ENCODE results near the gene MAGEA4.
"Not testable (repeated sequence)": the region's sequence is repeated elsewhere in the genome, so short reads cannot be mapped to it uniquely, and the experiment has no call there.

The MAGEA4 gene, protein sequence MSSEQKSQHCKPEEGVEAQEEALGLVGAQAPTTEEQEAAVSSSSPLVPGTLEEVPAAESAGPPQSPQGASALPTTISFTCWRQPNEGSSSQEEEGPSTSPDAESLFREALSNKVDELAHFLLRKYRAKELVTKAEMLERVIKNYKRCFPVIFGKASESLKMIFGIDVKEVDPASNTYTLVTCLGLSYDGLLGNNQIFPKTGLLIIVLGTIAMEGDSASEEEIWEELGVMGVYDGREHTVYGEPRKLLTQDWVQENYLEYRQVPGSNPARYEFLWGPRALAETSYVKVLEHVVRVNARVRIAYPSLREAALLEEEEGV

GRCh38 chrX:151912780-151913179 is at the start of gene MAGEA4:
Gene MAGEA4, plus strand, starts transcription at chrX:151912889. Its CDS starts 10,776 bp downstream, at chrX:151923665.
- peak; percentile 5 to 44 for DNase-seq

GRCh38 chrX:151870602-151871001 is 42.1 kb upstream of the MAGEA4 start:
- no peak for DNase-seq

DNA sequence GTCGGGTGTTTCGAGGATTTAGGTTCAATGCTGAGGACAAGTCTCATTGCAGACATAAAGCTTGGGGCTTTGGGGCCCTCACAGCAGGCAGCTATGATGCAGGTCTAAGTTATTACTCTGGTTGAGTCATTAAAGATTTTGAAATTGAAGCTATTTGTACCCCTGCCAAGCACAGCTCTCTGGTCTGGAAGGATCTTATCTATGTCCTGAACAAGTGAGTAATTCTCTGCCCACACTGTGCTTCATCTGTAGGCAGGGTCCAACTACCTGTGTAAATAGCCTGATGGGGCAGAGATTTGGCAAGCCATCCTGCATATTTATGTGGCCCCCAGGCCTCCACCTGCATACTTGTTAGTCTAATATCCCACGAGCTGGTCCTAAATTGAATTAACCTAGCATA is 41.4 kb upstream of the MAGEA4 start:
- no peak for DNase-seq

DNA sequence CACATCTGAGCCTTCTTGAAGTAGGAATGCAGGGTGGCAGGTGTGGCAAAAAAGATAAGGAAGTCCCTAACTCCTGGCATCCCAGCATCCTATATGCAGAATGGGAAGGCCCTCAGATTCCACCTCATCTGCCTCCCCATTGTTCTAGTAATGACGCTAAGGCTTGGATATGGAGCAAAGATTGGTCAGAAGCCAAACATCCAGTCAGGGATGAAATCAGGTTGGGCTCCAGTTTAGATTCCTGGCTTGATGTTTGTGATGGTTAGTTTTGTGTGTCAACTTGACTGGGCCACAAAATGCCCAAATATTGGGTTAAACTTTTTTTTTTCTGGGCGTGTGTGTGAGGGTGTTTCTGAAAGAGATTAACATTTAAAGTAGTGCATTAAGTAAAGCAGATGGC is 39.6 kb upstream of the MAGEA4 start:
- DNase-seq, result no peak

GRCh38 chrX:151875270-151876026 is 37.2 kb upstream of the MAGEA4 start:
- no peak for DNase-seq

- no peak for DNase-seq
Observed at GRCh38 chrX:151878574-151878973, 34.1 kb upstream of the MAGEA4 start.

DNA sequence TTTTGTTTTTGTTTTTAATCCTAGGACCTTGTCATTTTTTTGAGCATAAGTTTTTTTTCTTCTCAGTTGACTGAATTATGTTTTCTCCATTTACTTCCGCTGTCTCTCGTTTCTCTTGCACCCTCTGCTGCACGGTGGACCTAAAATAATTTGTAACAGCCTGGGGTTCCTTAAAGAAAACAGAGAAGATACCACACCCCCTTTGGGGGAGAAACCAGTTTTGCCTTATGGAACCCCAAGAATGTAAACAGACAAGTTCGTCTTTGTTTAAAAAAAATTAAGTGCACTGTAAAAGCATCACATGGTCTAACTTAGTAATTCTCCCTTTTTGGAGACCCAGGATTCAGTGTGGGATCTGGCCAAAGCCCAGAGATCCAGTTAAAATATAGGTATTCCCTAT is 32.8 kb upstream of the MAGEA4 start:
- no peak for DNase-seq

DNA sequence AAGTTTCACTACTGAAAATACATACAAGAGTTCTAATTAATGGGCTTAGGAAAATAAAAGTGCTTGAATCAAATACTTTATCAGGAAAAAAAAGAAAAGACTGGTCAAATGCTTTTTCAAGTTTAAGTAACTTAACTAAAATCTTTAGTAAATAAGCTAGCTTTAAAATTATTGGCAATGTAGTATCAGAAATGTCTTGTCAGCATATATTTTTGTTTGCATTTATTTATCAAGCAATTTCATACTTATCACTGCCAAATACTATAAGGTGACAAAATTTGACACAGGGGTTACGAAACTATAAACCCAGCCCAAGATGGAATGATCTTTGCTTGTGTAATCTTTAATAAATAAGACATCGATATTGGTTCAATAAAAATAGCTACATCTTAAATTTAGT is 31.8 kb upstream of the MAGEA4 start:
- DNase-seq, result no peak

DNA sequence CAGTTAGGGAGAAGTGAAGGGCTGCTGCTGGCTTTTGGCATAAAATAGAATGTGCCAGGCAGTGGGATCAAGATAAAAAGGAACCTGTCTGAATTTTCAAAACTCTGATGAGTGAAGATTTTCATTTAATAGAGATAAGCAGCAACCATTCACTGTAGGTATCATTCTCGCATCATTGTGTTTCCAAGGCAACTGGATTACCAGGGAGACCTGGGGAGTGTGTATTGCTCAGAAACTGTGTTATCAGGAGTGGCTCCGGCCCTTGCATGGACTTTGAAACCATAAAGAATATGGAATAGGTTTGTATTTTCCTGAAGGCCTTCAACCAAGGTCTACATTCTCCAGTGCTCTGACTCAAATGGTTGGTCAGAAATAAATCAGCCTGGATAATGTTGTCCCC is 23.3 kb upstream of the MAGEA4 start:
- DNase-seq, result no peak

DNA sequence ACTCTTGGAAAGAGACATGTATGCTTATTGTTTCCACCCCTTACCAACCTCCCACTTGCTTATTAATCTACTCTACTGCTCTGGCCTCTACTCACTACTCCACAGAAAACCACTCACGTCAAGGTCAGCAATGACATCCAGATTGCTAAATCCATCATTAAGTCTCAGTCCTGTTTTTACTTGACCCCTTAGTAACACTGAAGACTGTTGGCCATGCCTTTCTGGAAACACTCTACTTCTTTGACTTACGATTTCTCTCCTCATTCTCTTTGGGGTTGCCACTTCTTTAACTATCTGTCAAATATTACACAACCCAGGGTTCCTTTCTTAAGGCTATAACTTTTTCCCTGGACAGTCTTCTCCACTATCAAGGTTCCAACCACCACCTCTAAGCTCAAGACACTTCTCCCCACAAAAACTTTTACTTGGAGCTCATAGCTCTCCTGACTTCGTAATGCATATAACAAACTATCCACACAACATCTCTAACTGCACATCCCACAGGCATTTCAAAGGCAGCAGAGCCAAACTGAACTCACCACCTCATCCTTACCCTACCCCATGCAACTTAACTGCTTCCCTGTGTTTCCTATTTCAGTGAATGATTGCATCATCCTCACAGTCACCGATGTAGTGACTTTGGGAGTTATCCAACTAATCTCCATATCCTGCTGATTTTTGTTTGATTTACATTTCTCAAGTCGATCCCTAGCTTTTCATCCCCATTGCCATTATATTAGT is 15.8 kb upstream of the MAGEA4 start:
- DNase-seq, result no peak

DNA sequence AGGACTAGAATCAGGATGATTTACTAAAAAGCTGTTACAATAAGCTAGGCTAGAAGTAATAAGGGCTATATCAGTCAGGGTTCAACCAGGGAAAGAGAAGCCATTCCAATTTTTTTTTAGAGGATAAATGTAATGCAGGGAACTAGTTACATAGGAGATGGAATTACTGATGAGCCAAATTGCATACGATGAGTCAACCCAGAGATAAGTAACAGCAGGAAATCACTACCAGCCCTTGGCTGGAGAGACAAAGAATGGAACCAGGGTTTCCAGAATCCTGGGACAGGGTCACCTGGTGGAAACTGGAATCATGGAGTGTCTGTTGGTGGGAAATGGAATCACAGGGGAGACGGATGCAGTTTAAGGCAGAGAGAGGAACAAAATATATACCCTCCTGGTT is 13.1 kb upstream of the MAGEA4 start:
- DNase-seq, result no peak

DNA sequence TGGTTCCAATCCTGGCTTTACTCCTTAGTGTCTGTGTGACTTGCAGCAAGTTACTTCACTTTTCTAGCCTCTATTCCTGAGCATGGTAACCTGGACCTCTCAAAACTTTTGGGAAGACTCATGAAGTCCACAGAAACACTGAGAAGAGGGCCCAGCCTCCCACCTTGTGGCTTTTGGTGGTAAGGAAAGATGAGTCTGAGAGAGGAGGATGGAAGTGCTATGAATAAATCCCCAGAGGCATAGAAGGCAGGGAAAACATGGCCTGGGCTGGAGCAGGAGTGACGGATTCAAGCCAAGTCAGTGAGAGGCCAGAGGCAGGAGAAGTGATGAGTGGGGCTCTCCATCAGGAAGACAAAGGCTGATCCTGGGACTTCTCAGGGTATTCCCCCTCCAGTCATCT is 10.9 kb upstream of the MAGEA4 start:
- no peak for DNase-seq

- DNase-seq, result no peak
Observed at GRCh38 chrX:151902813-151903591, 9.7 kb upstream of the MAGEA4 start.

- no peak for DNase-seq
Observed at GRCh38 chrX:151904989-151905388, 7.7 kb upstream of the MAGEA4 start.

DNA sequence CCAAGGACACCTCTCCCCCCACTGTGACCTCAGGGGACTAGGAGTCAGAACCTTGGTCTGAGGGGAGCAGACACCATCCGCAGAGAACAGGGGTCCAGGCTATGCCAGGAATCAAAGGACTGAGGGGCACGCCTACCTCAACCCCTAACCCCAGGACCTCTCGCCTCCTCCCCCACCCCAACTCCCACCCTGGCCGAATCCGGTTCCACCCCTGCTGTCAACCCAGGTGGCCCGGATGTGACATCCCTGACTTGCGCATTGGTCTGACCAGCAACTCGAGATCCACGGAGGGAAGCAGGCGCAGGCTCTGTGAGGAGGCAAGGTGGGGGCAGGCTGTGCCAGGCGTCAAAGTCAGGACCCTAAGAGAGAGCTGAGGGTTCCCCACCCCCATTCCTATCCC is 468 bp upstream of the MAGEA4 start:
- peak; percentile 24 to 25 for DNase-seq

DNA sequence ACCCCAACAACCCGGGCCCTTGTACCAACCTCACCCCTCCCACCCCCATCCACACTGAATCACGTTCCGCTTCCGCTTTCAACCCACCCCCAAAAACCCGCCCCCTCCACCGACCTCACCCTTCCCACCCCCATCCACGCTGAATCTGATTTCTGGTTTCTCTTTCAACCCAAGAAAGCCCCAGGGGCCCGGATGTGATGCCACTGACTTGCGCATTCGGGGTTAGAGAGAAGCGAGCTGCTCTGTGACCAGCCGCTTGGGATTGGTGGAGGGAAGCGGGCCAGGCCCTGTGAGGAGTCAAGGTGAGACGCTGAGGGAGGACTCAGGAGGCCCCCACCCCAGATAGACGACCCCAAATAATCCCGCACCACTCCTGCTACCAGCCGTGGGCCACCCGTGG is 6.0 kb downstream of the MAGEA4 start:
- not testable (repeated sequence) for DNase-seq

GRCh38 chrX:151919610-151920009 is 6.9 kb downstream of the MAGEA4 start:
- no peak for DNase-seq

- no peak for DNase-seq
Observed at GRCh38 chrX:151920101-151920500, 7.4 kb downstream of the MAGEA4 start.

DNA sequence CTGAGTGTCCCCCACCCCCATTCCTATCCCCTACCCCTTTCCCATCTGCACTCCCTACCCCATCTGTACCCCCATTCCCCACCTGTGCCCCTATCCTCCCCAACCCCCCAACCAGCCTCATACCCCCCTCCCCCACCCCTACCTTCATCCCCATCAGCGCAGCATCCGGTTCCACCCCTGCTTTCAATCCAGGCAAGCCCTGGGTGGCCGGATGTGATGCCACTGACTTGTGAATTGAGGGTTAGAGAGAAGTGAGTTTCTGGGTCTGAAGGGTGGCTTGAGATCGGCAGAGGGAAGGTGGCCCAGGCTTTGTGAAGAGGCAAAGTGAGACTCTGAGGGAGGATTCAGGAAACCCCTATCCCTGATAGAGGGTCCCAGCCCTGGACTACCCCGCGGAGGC is 7.8 kb downstream of the MAGEA4 start:
- DNase-seq, result no peak

DNA sequence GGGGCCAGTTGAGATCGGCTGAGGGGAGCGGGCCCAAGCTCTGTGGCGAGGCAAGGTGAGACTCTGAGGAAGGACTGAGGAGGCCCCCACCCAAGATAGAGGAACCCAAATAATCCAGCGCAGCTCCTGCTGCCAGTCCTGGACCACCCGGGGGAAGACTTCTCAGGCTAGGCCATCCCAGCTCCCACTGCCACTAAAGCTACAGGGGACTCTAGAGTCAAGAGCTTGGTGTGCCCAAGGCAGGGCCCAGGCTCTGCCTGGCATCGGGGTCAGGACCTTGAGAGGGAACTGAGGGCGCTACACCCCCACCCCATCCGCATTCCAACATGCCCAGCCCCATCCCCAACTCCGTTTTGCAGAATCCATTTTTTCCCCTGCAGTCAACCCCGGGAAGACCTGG is 8.6 kb downstream of the MAGEA4 start:
- DNase-seq, result no peak

- no peak for DNase-seq
Observed at GRCh38 chrX:151921866-151922265, 9.2 kb downstream of the MAGEA4 start.

- DNase-seq, result no peak
Observed at GRCh38 chrX:151922692-151923091, 10.0 kb downstream of the MAGEA4 start.

- DNase-seq, result no peak
Observed at GRCh38 chrX:151923648-151924047, 11.0 kb downstream of the MAGEA4 start.

All from SHP77 (cell line).